GM12878 (cell line): ENCODE data around the gene TCF7. TPM values are rescaled to one million over a fixed set of nuclear protein-coding genes. Genes with fewer than 3 reads are reported as not detected.

Experiments
- ATAC-seq: fragments of 200-7000 bp; cut with Tn5 transposase; 3 replicates; pipeline ENCODE4 v1.9.1; 2020; ENCODE audit warnings: mild to moderate bottlenecking, moderate library complexity
- BruUV-seq: library from RNA; stranded (reverse); fragments of 400-500 nt; replicated peaks from 2 replicates; lab custom pipeline; 2021; lab: Mats Ljungman, UMichigan
- CTCF ChIA-PET: fragments of 300-600 bp; sonication (Branson Sonifier 250); formaldehyde crosslinking; extraction: SDS; loops from one replicate; lab custom pipeline; 2021; ENCODE audit warnings: inconsistent platforms; lab: Yijun Ruan, JAX
- POLR2A ChIA-PET: fragments of 350-600 bp; formaldehyde crosslinking; extraction: SDS; loops from one replicate; lab custom pipeline; 2021; ENCODE audit warnings: inconsistent platforms; lab: Charles Lee
- RAD21 ChIA-PET: fragments of 300-600 bp; sonication (Branson Sonifier 250); formaldehyde crosslinking; loops from one replicate; lab custom pipeline; 2023; ENCODE audit warnings: antibody characterized with exemption; ENCODE audit not compliant: unreplicated experiment; lab: Charles Lee
- SMC1A ChIA-PET: fragments of 300-600 bp; sonication (Branson Sonifier 250); formaldehyde crosslinking; loops from one replicate; lab custom pipeline; 2023; ENCODE audit not compliant: unreplicated experiment, uncharacterized antibody; lab: Charles Lee
- DNase-seq: peaks from one replicate; pipeline ENCODE4 v3.0.0-alpha.2; 2011; ENCODE audit warnings: low read depth, low spot score
- FAIRE-seq: peaks from 3 replicates; lab custom pipeline; 2011; peaks lifted over from hg19 to GRCh38; lab: Jason Lieb, UNC
- H2AFZ ChIP-seq: 2 replicates; pipeline ENCODE4 v1.6.0; 2011; ENCODE audit warnings: low read depth, low read length, control low read depth; ENCODE audit not compliant: control insufficient read depth
- H3K27ac ChIP-seq: 2 replicates; pipeline ENCODE4 v1.5.1; 2011; ENCODE audit warnings: control low read depth; ENCODE audit not compliant: control insufficient read depth, insufficient read depth
- H3K27me3 ChIP-seq, 2 experiments: replicated peaks in 1 of 2; 2 replicates each; pipeline versions ENCODE4 v1.6.0 to v1.6.1; 2011; ENCODE audit warnings: low read length in 1 of 2; ENCODE audit not compliant: control insufficient read depth in 2 of 2, insufficient read depth in 2 of 2
- H3K36me3 ChIP-seq, 2 experiments: 2 replicates each; pipeline ENCODE4 v1.5.1; 2011; ENCODE audit warnings: low read length in 1 of 2; ENCODE audit not compliant: control insufficient read depth in 2 of 2, insufficient read depth in 2 of 2
- H3K4me1 ChIP-seq: 2 replicates; pipeline ENCODE4 v1.6.1; 2011; ENCODE audit warnings: mild to moderate bottlenecking, low read length, moderate library complexity, mixed read lengths; ENCODE audit not compliant: control insufficient read depth, insufficient read depth
- H3K4me2 ChIP-seq: 2 replicates; pipeline ENCODE4 v1.6.0; 2011; ENCODE audit warnings: control low read depth; ENCODE audit not compliant: control insufficient read depth, insufficient read depth
- H3K4me3 ChIP-seq: fragments of 200-600 bp; sonication (generic); 2 replicates; pipeline ENCODE4 v1.5.1; 2016
- H3K79me2 ChIP-seq: 2 replicates; pipeline ENCODE4 v1.6.0; 2011; ENCODE audit warnings: low read length; ENCODE audit not compliant: control insufficient read depth, insufficient read depth
- H3K9ac ChIP-seq: 2 replicates; pipeline ENCODE4 v1.8.0; 2011; ENCODE audit warnings: low read length, control low read depth, mixed read lengths; ENCODE audit not compliant: control insufficient read depth, insufficient read depth
- H3K9me3 ChIP-seq: replicated peaks from 3 replicates; pipeline ENCODE4 v1.5.1; 2011; ENCODE audit warnings: mild to moderate bottlenecking, low read length; ENCODE audit not compliant: control insufficient read depth, insufficient read depth
- H4K20me1 ChIP-seq: 2 replicates; pipeline ENCODE4 v1.6.0; 2011; ENCODE audit not compliant: control insufficient read depth, insufficient read depth
- BACH1 ChIP-seq: fragments of 450-650 bp; IDR thresholded peaks from 2 replicates; pipeline ENCODE4 v1.6.1; 2017; ENCODE audit warnings: mild to moderate bottlenecking, borderline replicate concordance
- CREM ChIP-seq: IDR thresholded peaks from 2 replicates; pipeline ENCODE4 v1.6.1; 2014; ENCODE audit warnings: antibody characterized with exemption, low read depth
- FOS ChIP-seq: IDR thresholded peaks from 3 replicates; pipeline ENCODE4 v1.6.1; 2011; ENCODE audit warnings: borderline replicate concordance; ENCODE audit not compliant: insufficient read length; ENCODE audit errors: extremely low read depth
- GATAD2B ChIP-seq: fragments of 450-650 bp; conservative IDR thresholded peaks from 2 replicates; pipeline ENCODE4 v1.6.1; 2017; ENCODE audit warnings: low read depth, mild to moderate bottlenecking, moderate library complexity
- POLR2A ChIP-seq: IDR thresholded peaks from 2 replicates; pipeline ENCODE4 v1.6.1; 2011; ENCODE audit warnings: low read depth, mild to moderate bottlenecking, low read length
- POLR2AphosphoS2 ChIP-seq: IDR thresholded peaks from 2 replicates; pipeline ENCODE4 v1.6.1; 2011; ENCODE audit warnings: low read depth, mild to moderate bottlenecking, low read length, improper control_type of control experiment, moderate library complexity
- POLR2AphosphoS5 ChIP-seq: IDR thresholded peaks from 2 replicates; pipeline ENCODE4 v1.6.1; 2011; ENCODE audit warnings: mild to moderate bottlenecking, low read length, inconsistent platforms
- ZBED1 ChIP-seq: IDR thresholded peaks from 2 replicates; pipeline ENCODE4 v1.6.1; 2016; ENCODE audit warnings: borderline replicate concordance
- ZNF207 ChIP-seq: fragments of 450-650 bp; IDR thresholded peaks from 2 replicates; pipeline ENCODE4 v1.6.1; 2014; ENCODE audit warnings: antibody characterized with exemption, mild to moderate bottlenecking, borderline replicate concordance
- WGBS: methylation state at CpG from one replicate; pipeline ENCODE4 v1.1.6; 2016; ENCODE audit warnings: low lambda C conversion rate; ENCODE audit not compliant: insufficient replicate concordance, insufficient coverage; ENCODE audit errors: missing lambda C conversion rate; 5-methylcytosine and 5-hydroxymethylcytosine counted together
- in situ Hi-C: fragments of 300-500 bp; cut with MboI; formaldehyde crosslinking; loops from 9 replicates; pipeline ENCODE4 v1.14.3; 2018; ENCODE audit warnings: mixed read lengths
- intact Hi-C: fragments of 100-400 bp; cut with micrococcal nuclease; formaldehyde crosslinking; loops from one replicate; pipeline ENCODE4 v1.14.2; 2022; ENCODE audit not compliant: unreplicated experiment
- polyA plus RNA-seq, 11 experiments: library from polyadenylated mRNA; depleted of rRNA in 4 of 11; unstranded in 6 of 11; stranded (reverse) in 5 of 11; fragments of >200 nt; fragmentation: Nextera tagmentation in 4 of 11; fragmentation: Illumina TruSeq in 1 of 11; extraction: Ambion mirVana in 4 of 11; extraction: Trizol in 1 of 11; gene quantifications; 1 replicate in 1 of 11; 2 replicates in 10 of 11; pipeline versions ENCODE4 v1.2.1 to v1.2.3, GENCODE V29; 2011 to 2016; ENCODE audit warnings: inconsistent platforms in 2 of 11, missing spikeins in 2 of 11, low read depth in 1 of 11
- total RNA-seq, 4 experiments: library from RNA; depleted of rRNA in 3 of 4; stranded (reverse); fragments of >200 nt in 3 of 4; fragmentation: Illumina TruSeq in 1 of 4; extraction: Trizol in 1 of 4; gene quantifications; 2 replicates each; pipeline versions ENCODE4 v1.2.1 to v1.2.3, GENCODE V29; 2013 to 2021
- TF ChIP-seq, protein P1 (sequence below): fragments of 450-650 bp; IDR thresholded peaks from 2 replicates; pipeline ENCODE4 v1.6.1; 2017; ENCODE audit warnings: mild to moderate bottlenecking, moderate library complexity
- TF ChIP-seq, protein P2 (sequence below): fragments of 450-650 bp; IDR thresholded peaks from 2 replicates; pipeline ENCODE4 v1.6.1; 2017; ENCODE audit warnings: mild to moderate bottlenecking, low read depth, inconsistent platforms; ENCODE audit not compliant: poor library complexity, severe bottlenecking
- TF ChIP-seq, protein P3 (sequence below), 3 experiments: IDR thresholded peaks in 2 of 3; conservative IDR thresholded peaks in 1 of 3; 2 replicates each; pipeline ENCODE4 v1.5.1; 2011; ENCODE audit warnings: low read depth in 3 of 3, low read length in 3 of 3, mild to moderate bottlenecking in 3 of 3, control low read depth in 2 of 3, moderate library complexity in 2 of 3, inconsistent platforms in 1 of 3, mixed read lengths in 1 of 3; ENCODE audit not compliant: control insufficient read depth in 2 of 3, insufficient read depth in 1 of 3; ENCODE audit errors: extremely low read depth in 1 of 3

The TCF7 gene
- total and polyA plus RNA-seq, 10 of the 15 experiments (the other 5 are each of a cell fraction or from before 2014, with no cell fraction given), result 10.0 to 60.2 (median 23.6) TPM

DNA sequence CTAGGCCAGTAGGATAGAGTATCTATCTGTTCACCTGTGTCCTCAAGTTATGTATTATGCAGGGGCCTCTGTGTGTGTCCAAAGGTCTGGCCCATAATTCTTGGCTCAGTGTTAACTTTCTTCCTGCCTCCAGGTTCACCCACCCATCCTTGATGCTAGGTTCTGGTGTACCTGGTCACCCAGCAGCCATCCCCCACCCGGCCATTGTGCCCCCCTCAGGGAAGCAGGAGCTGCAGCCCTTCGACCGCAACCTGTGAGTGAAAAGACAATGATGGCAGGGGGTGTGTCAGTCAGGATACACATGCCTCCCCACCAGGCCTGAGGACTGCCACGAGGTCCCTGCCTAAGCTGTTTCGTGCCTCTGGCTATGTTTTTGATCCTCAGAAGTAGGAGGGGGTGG lies 27.6 kb downstream of the TCF7 start (continued):
- TF ChIP-seq, protein P1, sequence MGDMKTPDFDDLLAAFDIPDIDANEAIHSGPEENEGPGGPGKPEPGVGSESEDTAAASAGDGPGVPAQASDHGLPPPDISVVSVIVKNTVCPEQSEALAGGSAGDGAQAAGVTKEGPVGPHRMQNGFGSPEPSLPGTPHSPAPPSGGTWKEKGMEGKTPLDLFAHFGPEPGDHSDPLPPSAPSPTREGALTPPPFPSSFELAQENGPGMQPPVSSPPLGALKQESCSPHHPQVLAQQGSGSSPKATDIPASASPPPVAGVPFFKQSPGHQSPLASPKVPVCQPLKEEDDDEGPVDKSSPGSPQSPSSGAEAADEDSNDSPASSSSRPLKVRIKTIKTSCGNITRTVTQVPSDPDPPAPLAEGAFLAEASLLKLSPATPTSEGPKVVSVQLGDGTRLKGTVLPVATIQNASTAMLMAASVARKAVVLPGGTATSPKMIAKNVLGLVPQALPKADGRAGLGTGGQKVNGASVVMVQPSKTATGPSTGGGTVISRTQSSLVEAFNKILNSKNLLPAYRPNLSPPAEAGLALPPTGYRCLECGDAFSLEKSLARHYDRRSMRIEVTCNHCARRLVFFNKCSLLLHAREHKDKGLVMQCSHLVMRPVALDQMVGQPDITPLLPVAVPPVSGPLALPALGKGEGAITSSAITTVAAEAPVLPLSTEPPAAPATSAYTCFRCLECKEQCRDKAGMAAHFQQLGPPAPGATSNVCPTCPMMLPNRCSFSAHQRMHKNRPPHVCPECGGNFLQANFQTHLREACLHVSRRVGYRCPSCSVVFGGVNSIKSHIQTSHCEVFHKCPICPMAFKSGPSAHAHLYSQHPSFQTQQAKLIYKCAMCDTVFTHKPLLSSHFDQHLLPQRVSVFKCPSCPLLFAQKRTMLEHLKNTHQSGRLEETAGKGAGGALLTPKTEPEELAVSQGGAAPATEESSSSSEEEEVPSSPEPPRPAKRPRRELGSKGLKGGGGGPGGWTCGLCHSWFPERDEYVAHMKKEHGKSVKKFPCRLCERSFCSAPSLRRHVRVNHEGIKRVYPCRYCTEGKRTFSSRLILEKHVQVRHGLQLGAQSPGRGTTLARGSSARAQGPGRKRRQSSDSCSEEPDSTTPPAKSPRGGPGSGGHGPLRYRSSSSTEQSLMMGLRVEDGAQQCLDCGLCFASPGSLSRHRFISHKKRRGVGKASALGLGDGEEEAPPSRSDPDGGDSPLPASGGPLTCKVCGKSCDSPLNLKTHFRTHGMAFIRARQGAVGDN, result no peak
- no peak for TF ChIP-seq BACH1

DNA sequence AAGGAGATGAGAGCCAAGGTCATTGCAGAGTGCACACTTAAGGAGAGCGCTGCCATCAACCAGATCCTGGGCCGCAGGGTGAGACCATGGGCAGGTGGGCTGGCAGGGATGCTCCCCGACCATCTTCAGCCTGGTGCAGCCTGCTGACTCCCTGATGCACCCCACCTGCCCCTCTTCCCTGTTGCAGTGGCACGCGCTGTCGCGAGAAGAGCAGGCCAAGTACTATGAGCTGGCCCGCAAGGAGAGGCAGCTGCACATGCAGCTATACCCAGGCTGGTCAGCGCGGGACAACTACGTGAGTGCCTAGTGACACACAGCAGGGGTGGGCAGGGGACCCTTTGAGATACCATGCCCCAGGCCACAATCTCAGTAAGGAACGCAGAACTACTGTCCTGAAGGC lies 28.3 kb downstream of the TCF7 start:
- Histone ChIP-seq H2AFZ (no peak overlapping the region), H3K79me2 (peaks cover 10% of the 10 kb centered on the region), H3K27me3 (no peaks in the 10 kb centered on the region), H3K9ac (no peak overlapping the region), H3K27ac (no peak overlapping the region), H3K4me1 (peaks cover 34% of the 10 kb centered on the region), H3K9me3 (no peaks in the 10 kb centered on the region), H3K36me3 (peaks cover 38 to 48% of the 10 kb centered on the region in 2 experiments), H3K4me2 (no peak overlapping the region), H3K4me3 (no peak overlapping the region), H4K20me1 (no peaks in the 10 kb centered on the region)
- POLR2A ChIA-PET, result interaction anchor here (0.6 to 11.0 kb wide), 3 partner anchors 16 to 116 kb away, joined by 3 to 102 read pairs (median 6); no protein-coding TSS in a partner anchor
- no peak for FAIRE-seq
- WGBS, result 99% methylated on average over 10 of the region's 12 CpGs
- BruUV-seq, result no TSS peak
- RAD21 ChIA-PET, result interaction anchor here (1.2 to 12.6 kb wide), 6 partner anchors 11 to 100 kb away, joined by 3 to 200 read pairs (median 68); partner anchors contain the start of gene TCF7
- ATAC-seq, result no peak
- in situ Hi-C loops (no loop called here), intact Hi-C loops (no loop called here)
- no peak for DNase-seq
- CTCF ChIA-PET, result interaction anchor here (0.6 to 24.1 kb wide), 4 partner anchors 16 to 451 kb away, joined by 3 to 792 read pairs (median 94); no protein-coding TSS in a partner anchor
- SMC1A ChIA-PET, result interaction anchor here (1.1 to 21.6 kb wide), 4 partner anchors 10 to 104 kb away, joined by 3 to 441 read pairs (median 14); no protein-coding TSS in a partner anchor
- TF ChIP-seq, protein P2, sequence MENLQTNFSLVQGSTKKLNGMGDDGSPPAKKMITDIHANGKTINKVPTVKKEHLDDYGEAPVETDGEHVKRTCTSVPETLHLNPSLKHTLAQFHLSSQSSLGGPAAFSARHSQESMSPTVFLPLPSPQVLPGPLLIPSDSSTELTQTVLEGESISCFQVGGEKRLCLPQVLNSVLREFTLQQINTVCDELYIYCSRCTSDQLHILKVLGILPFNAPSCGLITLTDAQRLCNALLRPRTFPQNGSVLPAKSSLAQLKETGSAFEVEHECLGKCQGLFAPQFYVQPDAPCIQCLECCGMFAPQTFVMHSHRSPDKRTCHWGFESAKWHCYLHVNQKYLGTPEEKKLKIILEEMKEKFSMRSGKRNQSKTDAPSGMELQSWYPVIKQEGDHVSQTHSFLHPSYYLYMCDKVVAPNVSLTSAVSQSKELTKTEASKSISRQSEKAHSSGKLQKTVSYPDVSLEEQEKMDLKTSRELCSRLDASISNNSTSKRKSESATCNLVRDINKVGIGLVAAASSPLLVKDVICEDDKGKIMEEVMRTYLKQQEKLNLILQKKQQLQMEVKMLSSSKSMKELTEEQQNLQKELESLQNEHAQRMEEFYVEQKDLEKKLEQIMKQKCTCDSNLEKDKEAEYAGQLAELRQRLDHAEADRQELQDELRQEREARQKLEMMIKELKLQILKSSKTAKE, result no peak
- TF ChIP-seq, protein P3, sequence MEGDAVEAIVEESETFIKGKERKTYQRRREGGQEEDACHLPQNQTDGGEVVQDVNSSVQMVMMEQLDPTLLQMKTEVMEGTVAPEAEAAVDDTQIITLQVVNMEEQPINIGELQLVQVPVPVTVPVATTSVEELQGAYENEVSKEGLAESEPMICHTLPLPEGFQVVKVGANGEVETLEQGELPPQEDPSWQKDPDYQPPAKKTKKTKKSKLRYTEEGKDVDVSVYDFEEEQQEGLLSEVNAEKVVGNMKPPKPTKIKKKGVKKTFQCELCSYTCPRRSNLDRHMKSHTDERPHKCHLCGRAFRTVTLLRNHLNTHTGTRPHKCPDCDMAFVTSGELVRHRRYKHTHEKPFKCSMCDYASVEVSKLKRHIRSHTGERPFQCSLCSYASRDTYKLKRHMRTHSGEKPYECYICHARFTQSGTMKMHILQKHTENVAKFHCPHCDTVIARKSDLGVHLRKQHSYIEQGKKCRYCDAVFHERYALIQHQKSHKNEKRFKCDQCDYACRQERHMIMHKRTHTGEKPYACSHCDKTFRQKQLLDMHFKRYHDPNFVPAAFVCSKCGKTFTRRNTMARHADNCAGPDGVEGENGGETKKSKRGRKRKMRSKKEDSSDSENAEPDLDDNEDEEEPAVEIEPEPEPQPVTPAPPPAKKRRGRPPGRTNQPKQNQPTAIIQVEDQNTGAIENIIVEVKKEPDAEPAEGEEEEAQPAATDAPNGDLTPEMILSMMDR (IDR thresholded peaks at IDR 0.05 in 2 of 3, conservative IDR thresholded peaks at IDR 0.05 in 1 of 3; ENCODE audit: control insufficient read depth in 2 of 3, extremely low read depth in 1 of 3, insufficient read depth in 1 of 3, low read depth in 3 of 3, low read length in 3 of 3), result no peak
- TF ChIP-seq POLR2AphosphoS2 (0 out of 2 replicates have a peak, but pooled peaks have one; percentile 1), ZNF207 (no peak), POLR2AphosphoS5 (0 out of 2 replicates have a peak, but pooled peaks have one; percentile 23), ZBED1 (no peak), FOS (no peak), CREM (no peak), GATAD2B (no peak), POLR2A (peak; percentile 58; the same call in 1 of the 2 replicates)
